Neural crest cell (in vitro differentiated cells): ENCODE measurements around the gene SLC25A19. TPM values are rescaled to one million over a fixed set of nuclear protein-coding genes. Genes with fewer than 3 reads are reported as not detected.
A peak's percentile ranks its signal among the peaks of the same experiment; 100 is the strongest.

Experiments
- DNase-seq: peaks from one replicate; pipeline ENCODE4 v3.0.0; 2021; ENCODE audit warnings: low read depth, mixed read lengths, low spot score
- H3K27ac Mint-ChIP-seq: one replicate; pipeline ENCODE4 v1.8.0; 2021; ENCODE audit warnings: mild to moderate bottlenecking, mixed read lengths; ENCODE audit not compliant: unreplicated experiment
- H3K27me3 Mint-ChIP-seq: 2 replicates; pipeline ENCODE4 v1.8.0; 2021; ENCODE audit warnings: low read depth, mild to moderate bottlenecking, mixed read lengths
- H3K36me3 Mint-ChIP-seq: 2 replicates; pipeline ENCODE4 v1.8.0; 2021; ENCODE audit warnings: low read depth, mild to moderate bottlenecking, mixed read lengths
- H3K4me1 Mint-ChIP-seq: 2 replicates; pipeline ENCODE4 v1.8.0; 2021; ENCODE audit warnings: mixed read lengths
- H3K4me3 Mint-ChIP-seq: one replicate; pipeline ENCODE4 v1.8.0; 2021; ENCODE audit warnings: mild to moderate bottlenecking, mixed read lengths
- H3K9me3 Mint-ChIP-seq: 2 replicates; pipeline ENCODE4 v1.8.0; 2021; ENCODE audit warnings: mixed read lengths
- total RNA-seq: library from RNA; stranded (reverse); gene quantifications from 2 replicates; pipeline ENCODE4 v1.2.1, GENCODE V29; 2021
- TF ChIP-seq, protein P1 (sequence below): fragments of 200-600 bp; sonication (generic); conservative IDR thresholded peaks from 2 replicates; pipeline ENCODE4 v1.5.0; 2021; ENCODE audit warnings: antibody characterized with exemption, mild to moderate bottlenecking

The SLC25A19 gene
- total RNA-seq, 1 donor from 2014 or later: 18.6 TPM

DNA sequence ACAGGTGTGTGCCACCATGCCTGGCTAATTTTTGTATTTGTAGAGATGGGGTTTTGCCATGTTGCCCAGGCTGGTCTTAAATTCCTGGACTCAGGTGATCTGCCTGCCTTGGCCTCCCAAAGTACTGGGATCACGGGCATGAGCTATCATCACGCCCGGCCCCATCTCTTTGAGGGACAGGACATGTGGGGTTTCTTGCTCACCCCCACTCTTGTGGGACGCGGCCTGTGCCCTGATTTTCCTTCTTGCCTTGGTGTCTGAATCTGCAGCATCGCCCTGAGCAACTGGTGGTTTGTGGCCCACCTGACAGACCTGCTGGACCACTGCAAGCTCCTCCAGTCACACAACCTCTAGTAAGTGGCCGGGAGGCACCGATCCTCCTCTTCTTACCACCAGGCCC, 58.2 kb downstream of the SLC25A19 start:
- Mint-ChIP-seq H3K27ac (no peak overlapping the region), H3K36me3 (peaks cover 7% of the 10 kb centered on the region), H3K4me3 (no peak overlapping the region), H3K4me1 (no peaks in the 10 kb centered on the region), H3K27me3 (no peaks in the 10 kb centered on the region), H3K9me3 (no peaks in the 10 kb centered on the region)
- TF ChIP-seq, protein P1, sequence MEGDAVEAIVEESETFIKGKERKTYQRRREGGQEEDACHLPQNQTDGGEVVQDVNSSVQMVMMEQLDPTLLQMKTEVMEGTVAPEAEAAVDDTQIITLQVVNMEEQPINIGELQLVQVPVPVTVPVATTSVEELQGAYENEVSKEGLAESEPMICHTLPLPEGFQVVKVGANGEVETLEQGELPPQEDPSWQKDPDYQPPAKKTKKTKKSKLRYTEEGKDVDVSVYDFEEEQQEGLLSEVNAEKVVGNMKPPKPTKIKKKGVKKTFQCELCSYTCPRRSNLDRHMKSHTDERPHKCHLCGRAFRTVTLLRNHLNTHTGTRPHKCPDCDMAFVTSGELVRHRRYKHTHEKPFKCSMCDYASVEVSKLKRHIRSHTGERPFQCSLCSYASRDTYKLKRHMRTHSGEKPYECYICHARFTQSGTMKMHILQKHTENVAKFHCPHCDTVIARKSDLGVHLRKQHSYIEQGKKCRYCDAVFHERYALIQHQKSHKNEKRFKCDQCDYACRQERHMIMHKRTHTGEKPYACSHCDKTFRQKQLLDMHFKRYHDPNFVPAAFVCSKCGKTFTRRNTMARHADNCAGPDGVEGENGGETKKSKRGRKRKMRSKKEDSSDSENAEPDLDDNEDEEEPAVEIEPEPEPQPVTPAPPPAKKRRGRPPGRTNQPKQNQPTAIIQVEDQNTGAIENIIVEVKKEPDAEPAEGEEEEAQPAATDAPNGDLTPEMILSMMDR: no peak
- no peak for DNase-seq

DNA sequence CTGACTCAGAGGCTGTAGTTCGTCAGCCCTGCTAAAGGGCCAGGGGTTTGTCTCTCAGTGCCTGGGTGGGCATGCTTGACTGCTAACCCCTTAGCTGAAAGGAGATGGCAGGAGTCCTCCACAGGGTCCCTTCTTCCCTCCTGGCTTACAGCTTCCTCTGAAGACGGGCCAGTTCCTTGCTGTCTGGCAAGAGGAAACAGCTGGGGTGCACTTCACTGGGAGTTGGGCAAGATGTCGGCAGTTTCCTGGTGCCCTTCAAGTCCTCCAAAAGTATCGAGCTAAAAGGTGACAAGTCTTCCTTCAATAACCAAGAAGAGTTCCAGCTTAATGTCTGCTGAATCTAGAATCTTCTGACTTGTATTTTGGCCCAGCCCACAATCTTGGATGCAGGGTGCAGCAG, 60.4 kb downstream of the SLC25A19 start:
- Mint-ChIP-seq H3K4me3 (no peak overlapping the region), H3K4me1 (no peaks in the 10 kb centered on the region), H3K9me3 (no peaks in the 10 kb centered on the region), H3K27me3 (no peaks in the 10 kb centered on the region), H3K27ac (no peak overlapping the region), H3K36me3 (peaks cover 7% of the 10 kb centered on the region)
- no peak for DNase-seq
- TF ChIP-seq, protein P1: no peak

DNA sequence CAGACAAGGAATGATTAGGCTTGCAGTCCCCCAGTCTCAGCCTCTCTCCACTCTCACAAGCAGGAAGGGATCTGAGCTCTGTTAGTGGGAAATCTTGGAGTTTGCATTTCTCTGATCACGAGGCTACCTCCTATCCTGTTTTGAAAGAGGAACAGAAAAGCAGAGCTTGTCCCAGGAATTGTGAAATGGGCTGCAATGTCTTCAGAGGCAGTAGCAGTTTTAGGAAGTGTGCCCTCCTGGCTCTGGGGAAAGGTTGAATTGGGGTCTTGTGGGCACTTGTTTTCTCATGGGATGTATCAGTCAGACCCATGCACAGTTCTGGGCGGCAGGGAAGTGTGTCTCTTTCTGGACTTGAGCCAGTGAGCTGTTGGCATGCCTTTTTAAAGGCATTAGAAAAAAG, 60.9 kb downstream of the SLC25A19 start:
- DNase-seq: no peak
- Mint-ChIP-seq H3K9me3 (no peaks in the 10 kb centered on the region), H3K4me1 (no peaks in the 10 kb centered on the region), H3K4me3 (no peak overlapping the region), H3K27ac (no peak overlapping the region), H3K36me3 (peaks cover 7% of the 10 kb centered on the region), H3K27me3 (no peaks in the 10 kb centered on the region)
- TF ChIP-seq, protein P1: no peak

DNA sequence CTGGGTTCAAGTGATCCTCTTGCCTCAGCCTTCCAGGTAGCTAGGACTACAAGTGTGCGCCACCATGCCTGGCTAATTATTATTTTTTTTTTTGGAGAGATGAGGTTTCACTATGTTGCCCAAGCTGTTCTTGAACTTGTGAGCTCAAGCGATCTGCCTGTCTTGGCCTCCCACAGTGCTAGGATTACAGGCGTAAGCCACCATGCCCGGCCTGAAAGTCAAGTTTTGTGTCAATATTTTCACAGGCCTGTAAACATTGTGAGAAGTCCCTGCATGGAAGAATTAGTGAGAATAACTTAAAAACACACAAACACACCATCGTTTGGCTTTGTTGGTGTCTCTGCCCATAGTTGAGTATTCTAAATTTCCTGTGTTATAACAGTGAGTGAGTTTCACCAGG, 61.5 kb downstream of the SLC25A19 start:
- Mint-ChIP-seq H3K4me3 (no peak overlapping the region), H3K36me3 (peaks cover 4% of the 10 kb centered on the region), H3K4me1 (no peaks in the 10 kb centered on the region), H3K27me3 (no peaks in the 10 kb centered on the region), H3K27ac (peak overlapping the region; percentile 67), H3K9me3 (no peaks in the 10 kb centered on the region)
- DNase-seq: no peak
- TF ChIP-seq, protein P1: no peak

DNA sequence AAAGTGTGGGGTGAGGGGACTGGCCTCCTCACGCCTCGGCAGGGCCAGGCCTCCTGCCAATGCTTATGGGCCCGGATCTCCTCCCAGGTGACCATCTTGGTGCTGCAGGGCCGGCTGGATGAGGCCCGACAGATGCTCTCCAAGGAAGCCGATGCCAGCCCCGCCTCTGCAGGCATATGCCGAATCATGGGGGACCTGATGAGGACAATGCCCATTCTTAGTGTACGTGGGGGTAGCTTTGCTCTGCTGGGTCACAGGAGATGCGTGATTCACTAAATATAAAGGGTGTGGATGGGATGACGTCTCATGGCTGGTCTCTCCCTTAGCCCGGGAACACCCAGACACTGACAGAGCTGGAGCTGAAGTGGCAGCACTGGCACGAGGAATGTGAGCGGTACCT, 64.2 kb downstream of the SLC25A19 start:
- TF ChIP-seq, protein P1: no peak
- peaks cover 9% of the 10 kb centered on the region for H3K36me3 Mint-ChIP-seq
- H3K27ac Mint-ChIP-seq: no peak overlapping the region
- H3K4me3 Mint-ChIP-seq: no peak overlapping the region
- H3K27me3 Mint-ChIP-seq: no peaks in the 10 kb centered on the region
- no peaks in the 10 kb centered on the region for H3K9me3 Mint-ChIP-seq
- H3K4me1 Mint-ChIP-seq: no peaks in the 10 kb centered on the region
- DNase-seq: no peak

Other genes with a start within 250 kb of the SLC25A19 start
- gene ATP5PD, start 242.5 kb downstream of the SLC25A19 start, total RNA-seq: 198 and 208 TPM in 2 replicates
- 35.2 and 37.8 TPM in 2 replicates for gene KCTD2, start 242.2 kb downstream of the SLC25A19 start, total RNA-seq
- gene SLC16A5, start 201.5 kb downstream of the SLC25A19 start, total RNA-seq: 6.0 and 7.3 TPM in 2 replicates
- gene ARMC7, start 179.5 kb downstream of the SLC25A19 start, total RNA-seq: 15.6 and 15.8 TPM in 2 replicates
- gene NT5C, start 157.7 kb downstream of the SLC25A19 start, total RNA-seq: 68.0 and 70.2 TPM in 2 replicates
- 319 and 334 TPM in 2 replicates for gene JPT1, start 134.9 kb downstream of the SLC25A19 start, total RNA-seq
- 773 and 776 TPM in 2 replicates for gene SUMO2, start 106.5 kb downstream of the SLC25A19 start, total RNA-seq
- gene NUP85, start 83.8 kb downstream of the SLC25A19 start, total RNA-seq: 122 and 126 TPM in 2 replicates
- 57.2 and 59.0 TPM in 2 replicates for gene GGA3, start 27.8 kb downstream of the SLC25A19 start, total RNA-seq
- 84.7 and 86.4 TPM in 2 replicates for gene MRPS7, start 27.6 kb downstream of the SLC25A19 start, total RNA-seq
- 13.8 and 15.9 TPM in 2 replicates for gene MIF4GD, start 18.2 kb downstream of the SLC25A19 start, total RNA-seq
- gene GRB2, start 116.2 kb upstream of the SLC25A19 start, total RNA-seq: 69.3 and 79.4 TPM in 2 replicates
- gene TMEM94, start 167.2 kb upstream of the SLC25A19 start, total RNA-seq: 117 and 131 TPM in 2 replicates
- 42.3 and 44.5 TPM in 2 replicates for gene CASKIN2, start 226.1 kb upstream of the SLC25A19 start, total RNA-seq
- gene TSEN54, start 227.1 kb upstream of the SLC25A19 start, total RNA-seq: 48.1 and 49.0 TPM in 2 replicates
- 3.4 and 4.3 TPM in 2 replicates for gene LLGL2, start 236.3 kb upstream of the SLC25A19 start, total RNA-seq